ENCODE measurements around the gene MAML3.

- TF ChIP-seq POLR2A (IDR thresholded peaks at IDR 0.05) = no peak
- TF ChIP-seq CTCF (IDR thresholded peaks at IDR 0.05) = no peak
- TF ChIP-seq POLR2AphosphoS5 (IDR thresholded peaks at IDR 0.05) = no peak
- TF ChIP-seq EP300 (IDR thresholded peaks at IDR 0.05; ENCODE audit: low read depth) = no peak
Measured at GRCh38 chr4:139676913-139677585, 476.9 kb downstream of the MAML3 start.

All from transverse colon (tissue), 4 donors.